HEK293 (cell line): ENCODE measurements around the gene JUP.

Experiments
- MYNN ChIP-seq: fragments of 450-650 bp; formaldehyde crosslinking; IDR thresholded peaks from 2 replicates; pipeline ENCODE4 v1.5.1; 2016; ENCODE audit warnings: missing biosample characterization, missing genetic modification characterization, borderline replicate concordance
- TRIM28 ChIP-seq: IDR thresholded peaks from 2 replicates; pipeline ENCODE4 v1.6.1; 2011; ENCODE audit warnings: low read length, control low read depth, borderline replicate concordance
- YY1 ChIP-seq: fragments of 450-650 bp; formaldehyde crosslinking; IDR thresholded peaks from 2 replicates; pipeline ENCODE4 v1.5.1; 2018; ENCODE audit warnings: missing biosample characterization, missing genetic modification characterization
- ZBTB21 ChIP-seq: fragments of 450-650 bp; formaldehyde crosslinking; IDR thresholded peaks from 2 replicates; pipeline ENCODE4 v1.5.1; 2017; ENCODE audit warnings: missing biosample characterization, missing genetic modification characterization
- ZBTB7A ChIP-seq: fragments of 450-650 bp; formaldehyde crosslinking; IDR thresholded peaks from 2 replicates; pipeline ENCODE4 v1.5.1; 2016; ENCODE audit warnings: low read depth, missing biosample characterization, missing genetic modification characterization
- ZNF133 ChIP-seq: fragments of 450-650 bp; formaldehyde crosslinking; IDR thresholded peaks from 2 replicates; pipeline ENCODE4 v1.5.1; 2016; ENCODE audit warnings: missing biosample characterization, missing genetic modification characterization
- ZNF274 ChIP-seq, 2 experiments: fragments of 200-500 bp in 1 of 2; fragments of 450-650 bp in 1 of 2; sonication (Bioruptor generic) in 1 of 2; formaldehyde crosslinking in 1 of 2; IDR thresholded peaks; 2 replicates each; pipeline versions ENCODE4 v1.5.1 to v1.6.1; 2014 to 2016; ENCODE audit warnings: borderline replicate concordance in 1 of 2, inconsistent platforms in 1 of 2, low read length in 1 of 2, missing biosample characterization in 1 of 2, missing genetic modification characterization in 1 of 2
- ZNF510 ChIP-seq: fragments of 450-650 bp; formaldehyde crosslinking; IDR thresholded peaks from 2 replicates; pipeline ENCODE4 v1.5.1; 2018; ENCODE audit warnings: mild to moderate bottlenecking, missing genetic modification characterization, missing biosample characterization; ENCODE audit not compliant: insufficient replicate concordance
- ZNF518A ChIP-seq: fragments of 450-650 bp; formaldehyde crosslinking; conservative IDR thresholded peaks from 2 replicates; pipeline ENCODE4 v1.5.1; 2016; ENCODE audit warnings: low read depth, missing biosample characterization, missing genetic modification characterization
- ZNF558 ChIP-seq: fragments of 450-650 bp; formaldehyde crosslinking; IDR thresholded peaks from 2 replicates; pipeline ENCODE4 v1.5.1; 2016; ENCODE audit warnings: missing biosample characterization, missing genetic modification characterization
- ZNF701 ChIP-seq: fragments of 450-650 bp; formaldehyde crosslinking; IDR thresholded peaks from 2 replicates; pipeline ENCODE4 v1.5.1; 2016; ENCODE audit warnings: missing biosample characterization, missing genetic modification characterization
- ZNF707 ChIP-seq: fragments of 450-650 bp; formaldehyde crosslinking; IDR thresholded peaks from 2 replicates; pipeline ENCODE4 v1.5.1; 2016; ENCODE audit warnings: missing biosample characterization, missing genetic modification characterization
- ZNF777 ChIP-seq: fragments of 450-650 bp; formaldehyde crosslinking; IDR thresholded peaks from 2 replicates; pipeline ENCODE4 v1.5.1; 2017; ENCODE audit warnings: missing biosample characterization, missing genetic modification characterization, borderline replicate concordance
- TF ChIP-seq, protein P1 (sequence below): fragments of 450-650 bp; formaldehyde crosslinking; IDR thresholded peaks from 2 replicates; pipeline ENCODE4 v1.5.1; 2016; ENCODE audit warnings: missing biosample characterization, missing genetic modification characterization

DNA sequence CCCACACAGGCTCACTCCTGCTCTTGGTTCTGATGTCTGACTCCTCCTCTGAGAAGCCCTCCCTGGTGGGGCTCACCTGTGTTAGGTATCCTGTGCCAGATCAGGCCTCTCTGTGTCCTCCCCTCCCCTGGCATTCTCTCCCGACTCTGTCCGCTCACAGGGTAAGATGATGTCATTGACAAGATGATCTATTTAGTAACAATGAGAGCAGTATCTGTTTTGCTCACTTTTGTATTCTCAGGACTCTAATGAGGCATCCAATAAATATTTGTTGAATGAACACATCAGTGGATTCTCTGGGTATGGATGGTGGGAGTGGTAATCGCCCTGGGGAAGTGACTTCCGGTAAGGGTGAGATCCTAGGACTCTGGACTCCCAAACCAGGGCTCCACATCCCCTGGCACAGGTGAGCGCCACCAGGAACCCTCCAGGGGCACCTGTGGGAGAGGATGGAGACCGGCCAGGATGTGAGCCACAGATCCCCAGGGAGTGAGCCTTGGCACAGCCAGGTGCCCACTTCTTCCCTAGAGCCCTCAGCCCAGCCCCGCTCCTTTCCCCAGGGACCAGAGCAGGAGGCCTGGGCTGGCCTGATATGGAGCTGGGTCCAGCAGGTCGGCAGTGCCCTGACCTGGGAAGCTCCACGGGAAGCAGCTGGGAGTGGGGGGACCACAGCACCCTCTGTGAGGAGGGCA, 46.7 kb downstream of the JUP start:
- no peak for TF ChIP-seq ZNF518A (tag by site-specific recombination)
- no peak for TF ChIP-seq ZBTB7A (tag by site-specific recombination)
- TF ChIP-seq ZNF510 (tag by site-specific recombination): no peak
- TF ChIP-seq ZNF707 (tag by site-specific recombination): no peak
- TF ChIP-seq, protein P1, sequence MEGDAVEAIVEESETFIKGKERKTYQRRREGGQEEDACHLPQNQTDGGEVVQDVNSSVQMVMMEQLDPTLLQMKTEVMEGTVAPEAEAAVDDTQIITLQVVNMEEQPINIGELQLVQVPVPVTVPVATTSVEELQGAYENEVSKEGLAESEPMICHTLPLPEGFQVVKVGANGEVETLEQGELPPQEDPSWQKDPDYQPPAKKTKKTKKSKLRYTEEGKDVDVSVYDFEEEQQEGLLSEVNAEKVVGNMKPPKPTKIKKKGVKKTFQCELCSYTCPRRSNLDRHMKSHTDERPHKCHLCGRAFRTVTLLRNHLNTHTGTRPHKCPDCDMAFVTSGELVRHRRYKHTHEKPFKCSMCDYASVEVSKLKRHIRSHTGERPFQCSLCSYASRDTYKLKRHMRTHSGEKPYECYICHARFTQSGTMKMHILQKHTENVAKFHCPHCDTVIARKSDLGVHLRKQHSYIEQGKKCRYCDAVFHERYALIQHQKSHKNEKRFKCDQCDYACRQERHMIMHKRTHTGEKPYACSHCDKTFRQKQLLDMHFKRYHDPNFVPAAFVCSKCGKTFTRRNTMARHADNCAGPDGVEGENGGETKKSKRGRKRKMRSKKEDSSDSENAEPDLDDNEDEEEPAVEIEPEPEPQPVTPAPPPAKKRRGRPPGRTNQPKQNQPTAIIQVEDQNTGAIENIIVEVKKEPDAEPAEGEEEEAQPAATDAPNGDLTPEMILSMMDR: no peak
- no peak for TF ChIP-seq ZNF777
- no peak for TF ChIP-seq TRIM28
- TF ChIP-seq ZNF558 (tag by site-specific recombination): no peak
- no peak for TF ChIP-seq MYNN (tag by site-specific recombination)
- no peak for TF ChIP-seq ZNF701 (tag by site-specific recombination)
- TF ChIP-seq ZBTB21: 0 out of 2 replicates have a peak, but pooled peaks have one; percentile 27
- no peak for TF ChIP-seq ZNF133 (tag by site-specific recombination)
- no peak for TF ChIP-seq YY1 (tag by site-specific recombination)
- no peak for TF ChIP-seq ZNF274 (IDR thresholded peaks at IDR 0.05; ENCODE audit: low read length)
- TF ChIP-seq ZNF274 (tag by site-specific recombination; IDR thresholded peaks at IDR 0.05; ENCODE audit: borderline replicate concordance): no peak
